Right renal cortex interstitium (tissue), 3 donors: ENCODE measurements around the gene ZDHHC4. TPM values are rescaled to one million over a fixed set of nuclear protein-coding genes. Genes with fewer than 3 reads are reported as not detected.

Experiments
- DNase-seq, 3 donors: peaks; one replicate each; pipeline ENCODE4 v3.0.0-alpha.2; 2013; ENCODE audit warnings: low read depth in 3 of 3, low spot score in 2 of 3
- polyA plus RNA-seq, 3 donors: library from polyadenylated mRNA; unstranded; fragments of 120-200 nt; gene quantifications; one replicate each; pipeline ENCODE4 v1.2.1, GENCODE V29; 2013; ENCODE audit not compliant: insufficient read length in 3 of 3

Gene ZDHHC4
- polyA plus RNA-seq = 10 to 100 TPM; 77.4 to 90.8 (median 80.5) TPM

DNA sequence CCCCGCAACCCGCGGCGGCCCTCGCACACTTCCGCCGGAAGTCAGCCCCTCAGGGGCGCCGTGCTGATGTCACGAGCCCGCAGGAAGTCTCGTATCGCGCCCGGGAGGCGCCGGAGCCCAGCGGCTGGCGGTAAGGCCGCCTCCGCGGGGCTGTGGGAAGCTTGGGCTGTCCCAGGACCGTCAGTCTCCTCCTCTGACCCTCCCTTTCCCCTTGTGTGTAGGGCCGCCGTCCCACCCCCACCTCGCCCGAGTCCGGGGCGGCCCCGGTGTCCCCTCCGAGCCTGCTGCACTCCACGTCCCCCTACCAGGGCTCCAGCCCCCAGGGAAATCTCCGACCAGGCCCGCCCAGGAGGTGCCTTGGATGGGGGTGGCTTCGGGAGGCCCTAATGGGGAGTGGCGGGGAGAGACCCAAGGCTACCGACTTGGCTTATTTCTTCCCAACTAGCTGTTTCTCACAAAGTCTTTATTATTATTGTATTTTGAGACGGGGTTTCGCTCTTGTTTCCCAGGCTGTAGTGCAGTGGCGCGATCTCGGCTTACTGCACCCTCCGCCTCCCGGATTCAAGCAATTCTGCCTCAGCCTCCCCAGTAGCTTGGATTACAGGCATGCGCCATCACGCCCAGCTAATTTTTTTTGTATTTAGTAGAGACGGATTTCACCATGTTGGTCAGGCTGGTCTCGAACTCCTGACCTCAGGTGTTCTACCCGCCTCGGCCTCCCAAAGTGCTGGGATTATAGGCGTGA is at the start of gene ZDHHC4:
Gene ZDHHC4 (plus strand): TSS at position 86 of the 745 bp plus-strand sequence. CDS start 3,108 bp downstream, outside the sequence.
- DNase-seq = peak in 2 of 3 donors; percentile 74 to 80

DNA sequence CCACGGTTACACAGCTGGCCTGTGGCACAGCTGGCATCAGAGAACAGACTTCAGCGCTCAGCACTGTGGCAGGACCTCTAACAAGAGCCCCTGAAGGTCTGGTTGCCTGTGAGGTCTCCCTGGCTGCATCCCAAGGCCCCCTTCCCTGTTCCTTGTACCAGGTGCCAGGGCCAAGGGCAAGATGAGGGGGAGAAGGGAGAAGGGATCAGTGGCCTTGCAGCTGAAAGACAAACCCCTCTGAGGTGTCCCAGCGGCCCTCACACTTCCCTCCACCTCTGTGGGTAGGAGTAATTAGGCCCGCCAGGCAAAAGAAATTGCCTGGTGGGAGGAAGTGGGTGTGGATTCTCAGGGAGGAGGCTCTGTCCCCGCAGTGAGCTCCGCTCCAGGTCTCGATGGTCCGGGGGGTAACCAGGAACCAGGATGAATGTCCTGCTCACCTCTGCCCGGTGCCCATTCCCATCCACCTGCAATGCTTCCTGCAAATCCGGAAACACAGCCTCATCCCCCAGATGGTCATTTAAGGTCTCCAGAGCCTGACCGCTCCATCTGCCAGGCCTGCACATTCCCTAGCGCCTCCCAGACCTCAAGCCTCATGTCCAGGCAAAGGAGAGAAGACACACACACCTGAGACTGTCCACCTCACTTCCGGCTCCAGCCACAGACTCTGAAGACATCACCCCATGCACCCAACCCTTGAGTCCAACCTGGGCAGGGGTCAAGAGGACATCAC is 48.7 kb upstream of the ZDHHC4 start:
- no peak for DNase-seq

DNA sequence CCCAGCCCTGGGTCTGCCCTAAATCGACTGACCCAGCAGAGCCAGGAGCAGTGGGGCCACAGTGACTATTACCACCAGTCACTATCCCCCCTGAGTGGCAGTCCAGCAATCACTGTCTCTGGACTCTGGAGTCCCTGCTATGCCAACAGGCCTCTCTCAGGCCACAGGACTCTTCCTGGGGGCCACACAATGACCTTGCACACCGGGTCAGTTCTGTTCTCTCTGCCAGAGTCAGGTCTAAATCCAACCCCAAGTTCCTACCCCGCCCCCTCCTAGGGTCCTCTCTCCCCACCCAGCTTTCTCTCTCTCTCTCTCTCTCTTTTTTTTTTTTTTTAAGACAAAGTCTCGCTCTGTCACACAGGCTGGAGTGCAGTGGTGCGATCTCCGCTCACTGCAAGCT is 47.6 kb upstream of the ZDHHC4 start:
- DNase-seq = no peak

DNA sequence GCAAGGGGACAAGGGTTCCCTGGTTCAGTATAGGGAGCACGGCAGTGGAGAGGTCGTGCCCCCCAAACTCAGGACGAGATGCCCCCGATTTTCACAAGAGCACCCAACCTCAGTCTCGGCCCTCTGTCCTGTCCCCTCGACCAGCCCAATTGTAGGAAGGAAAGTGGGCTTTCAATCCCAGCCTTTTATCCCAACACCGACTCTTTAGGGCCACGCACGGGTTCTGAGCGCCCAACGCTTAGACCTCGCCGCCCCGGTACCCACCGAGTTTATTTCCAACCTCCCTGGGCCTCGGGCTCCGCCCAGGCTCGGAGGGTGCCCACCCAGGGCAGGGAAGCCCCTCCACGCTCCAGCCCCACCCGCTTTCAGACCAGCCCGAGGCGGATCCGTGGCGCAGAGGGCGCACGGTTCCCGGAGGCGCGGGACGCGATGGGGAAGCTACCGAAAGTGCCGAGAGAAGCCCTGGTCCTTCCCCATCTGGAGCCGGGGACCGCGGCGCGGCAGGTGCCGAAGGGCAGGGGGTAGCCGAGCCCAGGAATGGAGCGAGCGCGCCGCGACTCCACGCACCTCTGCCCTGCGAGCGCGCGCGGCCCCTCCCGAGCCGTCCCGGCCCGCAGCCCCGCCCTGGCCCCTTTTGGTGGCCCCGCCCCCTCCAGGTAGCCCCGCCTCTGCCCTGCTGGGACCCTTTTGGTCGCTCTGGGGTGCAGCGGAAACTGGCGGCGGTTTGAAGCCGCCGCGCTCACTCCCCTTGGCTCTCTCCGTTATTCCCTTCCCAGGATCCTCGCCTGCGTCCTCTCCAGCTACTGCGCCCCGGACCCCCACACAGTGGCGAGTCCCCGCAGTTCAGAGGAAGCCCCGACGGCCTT is 46.4 kb upstream of the ZDHHC4 start:
- DNase-seq = no peak

DNA sequence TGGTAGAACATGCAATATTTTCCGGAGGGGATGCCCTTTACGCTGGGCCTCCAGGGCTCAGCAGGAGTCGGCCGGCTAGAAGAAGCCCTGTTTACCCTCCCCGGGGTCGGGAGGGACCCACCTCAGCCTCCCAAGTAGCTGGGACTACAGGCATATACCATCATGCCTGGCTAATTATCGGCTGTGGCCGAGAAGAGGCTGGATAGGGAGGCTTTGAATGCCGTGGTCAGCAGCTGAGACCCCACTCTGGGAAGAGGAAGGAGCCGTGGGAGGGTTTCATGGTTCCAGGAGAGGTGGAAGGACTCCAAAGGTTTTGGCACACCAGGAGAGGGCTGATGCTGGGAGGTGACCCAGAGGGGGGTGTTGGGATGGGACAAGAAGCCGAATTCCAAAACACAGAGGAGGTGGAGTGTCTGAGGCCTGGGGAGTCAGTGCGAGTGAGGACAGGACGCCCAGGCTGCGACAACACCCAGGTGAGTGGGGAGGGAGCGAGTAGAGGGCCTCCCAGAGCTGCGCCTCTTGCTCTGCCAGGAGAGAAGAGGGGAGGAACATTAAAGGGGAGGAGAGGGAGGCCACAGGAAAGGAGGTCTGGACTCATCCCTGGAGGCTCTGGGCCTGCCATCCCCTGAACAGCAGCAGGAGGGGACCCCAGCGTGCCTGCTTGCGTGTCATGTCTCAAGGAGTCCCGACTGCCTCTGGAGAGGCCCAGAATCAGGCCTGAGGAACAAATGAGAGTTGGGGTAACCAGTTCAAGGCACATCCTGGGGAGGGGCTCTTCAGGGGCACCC is 45.6 kb upstream of the ZDHHC4 start:
- DNase-seq = no peak

DNA sequence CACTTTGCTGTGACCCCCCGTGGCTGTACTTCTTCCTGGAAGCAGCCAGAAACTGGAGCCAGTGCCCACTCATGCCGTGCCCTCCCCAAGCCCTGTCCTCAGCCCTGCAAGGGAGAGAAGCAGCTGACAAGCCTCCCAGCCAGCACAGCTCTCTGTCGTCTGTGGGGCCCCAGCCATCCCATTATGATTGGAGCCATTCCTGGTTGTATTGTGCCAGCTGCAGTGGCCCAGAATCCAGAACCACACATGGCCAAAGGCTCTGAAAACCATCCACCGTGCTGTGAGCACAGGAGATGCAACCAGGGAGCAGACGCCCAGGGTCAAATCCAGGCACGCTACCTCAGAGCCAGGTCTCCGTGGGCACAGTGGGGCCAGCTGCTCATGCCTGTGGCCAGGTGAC is 44.7 kb upstream of the ZDHHC4 start:
- no peak for DNase-seq

DNA sequence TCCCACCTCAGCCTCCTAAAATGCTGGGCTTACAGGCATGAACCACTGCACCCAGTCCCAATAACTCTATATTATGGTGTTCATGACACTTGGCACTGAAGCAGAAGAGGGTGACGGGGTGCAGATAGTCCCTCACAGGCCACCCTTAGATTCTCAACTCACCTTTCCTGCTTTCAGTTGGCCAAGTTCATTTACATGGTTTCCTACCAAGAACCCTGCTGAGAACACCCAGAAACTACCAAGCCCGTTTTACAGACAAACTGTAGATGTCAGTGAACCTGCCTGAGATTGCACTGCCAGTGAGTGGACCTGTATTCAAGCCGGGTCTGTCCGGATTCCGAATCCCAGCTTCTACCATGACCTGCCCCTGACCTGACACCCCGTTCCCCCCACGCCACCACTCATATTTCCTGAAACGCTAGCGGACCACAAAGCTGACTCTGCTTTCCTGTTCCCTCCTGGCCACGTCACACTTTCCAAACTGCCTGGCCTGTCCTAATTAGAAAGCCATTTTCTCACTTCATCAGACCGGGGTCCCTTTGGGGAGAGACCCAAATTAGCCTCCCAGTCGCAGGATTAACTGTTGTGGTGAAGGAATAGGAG is 43.3 kb upstream of the ZDHHC4 start:
- DNase-seq = no peak

DNA sequence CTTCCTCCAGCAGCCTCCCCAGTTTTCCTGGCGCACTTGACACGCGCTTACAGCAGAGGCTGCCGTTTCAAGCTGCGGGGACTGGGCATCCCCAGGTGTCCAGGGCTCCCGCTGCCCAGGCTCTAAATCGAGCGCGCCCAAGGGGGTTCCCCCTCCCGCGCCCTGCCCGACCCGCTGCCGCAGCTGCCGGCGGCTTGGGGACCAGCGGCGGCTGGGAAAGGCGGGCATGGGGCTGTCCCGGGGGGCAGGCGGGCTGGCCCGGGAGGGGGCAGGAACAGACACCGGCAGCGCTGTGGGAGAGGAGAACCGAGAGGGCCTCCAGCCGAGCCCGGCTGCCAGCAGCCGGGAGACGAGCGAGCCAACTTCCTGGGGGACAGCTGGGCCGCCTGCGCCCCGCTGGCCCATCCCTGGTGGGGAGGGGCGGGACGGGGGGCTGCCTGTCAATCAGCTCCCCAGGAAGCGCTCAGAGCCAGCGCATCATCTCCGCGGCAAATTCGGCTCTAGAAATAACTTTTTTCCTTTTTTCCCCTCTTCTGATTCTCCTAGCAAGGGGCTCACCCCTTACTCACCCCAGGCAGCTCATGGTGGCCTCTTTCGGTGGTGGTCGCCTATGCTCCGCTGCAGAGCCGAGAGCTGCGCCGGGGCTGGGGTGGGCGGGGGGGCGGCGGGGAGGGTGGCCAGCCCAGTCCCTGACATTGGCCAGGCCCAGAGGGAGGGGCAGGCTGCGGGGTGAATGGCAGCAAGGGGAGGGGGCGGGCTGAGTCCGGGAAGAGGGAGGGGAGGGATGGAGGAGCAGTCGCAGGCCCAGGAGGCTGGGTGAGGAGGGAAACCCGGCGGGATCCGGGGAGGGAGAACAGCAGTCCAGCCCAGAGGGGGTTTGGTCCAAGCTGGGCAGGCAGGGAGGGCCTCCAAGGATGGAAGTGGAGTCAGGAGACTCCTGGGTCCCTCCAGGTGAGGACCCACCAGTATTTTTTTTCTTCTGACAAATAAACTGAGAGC is 40.7 kb upstream of the ZDHHC4 start:
- no peak for DNase-seq

DNA sequence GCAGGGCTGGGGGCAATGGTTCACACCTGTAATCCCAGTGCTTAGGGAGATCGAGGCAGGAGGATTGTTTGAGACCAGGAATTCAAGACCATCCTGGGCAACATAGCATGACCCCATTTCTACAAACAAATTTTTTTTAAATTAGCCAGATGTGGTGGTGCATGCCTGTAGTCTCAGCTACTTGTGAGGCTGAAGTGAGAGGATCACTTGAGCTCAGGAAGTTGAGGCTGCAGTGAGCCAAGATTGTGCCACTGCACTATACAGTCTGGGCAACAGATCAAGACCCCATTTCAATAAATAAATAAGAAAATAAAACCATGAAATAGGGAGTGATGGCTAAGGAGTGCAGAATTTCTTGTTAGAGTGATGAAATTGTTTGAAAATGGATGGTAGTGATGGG is 34.9 kb upstream of the ZDHHC4 start:
- DNase-seq = no peak

DNA sequence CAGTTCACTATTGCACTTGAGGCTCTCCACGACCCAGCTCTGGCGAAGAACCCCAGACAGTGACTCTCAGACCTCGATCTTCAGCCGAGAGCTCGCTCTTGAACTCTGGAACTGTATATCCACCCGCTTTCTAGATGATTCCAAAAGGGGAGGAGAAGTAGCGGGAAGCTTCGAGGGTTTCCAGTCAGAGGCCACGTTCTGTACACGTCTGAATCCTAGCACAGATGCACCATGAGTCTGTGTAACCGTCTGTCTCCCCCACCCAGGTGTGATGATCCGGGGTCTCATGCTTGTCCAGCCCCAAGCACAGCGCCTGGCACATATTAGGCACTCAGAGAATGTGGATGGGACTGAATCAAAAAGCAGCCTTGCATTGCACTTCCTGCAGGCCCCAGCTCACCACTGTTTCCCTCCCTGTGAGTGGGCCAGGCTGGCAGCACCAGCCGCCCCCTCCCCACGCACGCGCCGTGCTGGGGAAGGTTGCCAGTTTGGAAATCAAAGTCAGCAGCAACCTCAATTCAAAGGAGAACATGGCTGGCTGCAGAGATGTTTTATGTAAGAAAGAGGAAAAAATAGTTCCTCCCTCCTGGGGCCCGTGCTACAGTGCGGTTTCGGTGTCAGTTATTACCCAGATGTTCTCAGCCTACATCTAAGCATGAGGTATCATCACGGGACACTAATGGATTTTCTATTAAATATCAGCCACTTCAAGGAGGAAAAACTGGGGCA is 31.7 kb upstream of the ZDHHC4 start:
- DNase-seq = no peak

DNA sequence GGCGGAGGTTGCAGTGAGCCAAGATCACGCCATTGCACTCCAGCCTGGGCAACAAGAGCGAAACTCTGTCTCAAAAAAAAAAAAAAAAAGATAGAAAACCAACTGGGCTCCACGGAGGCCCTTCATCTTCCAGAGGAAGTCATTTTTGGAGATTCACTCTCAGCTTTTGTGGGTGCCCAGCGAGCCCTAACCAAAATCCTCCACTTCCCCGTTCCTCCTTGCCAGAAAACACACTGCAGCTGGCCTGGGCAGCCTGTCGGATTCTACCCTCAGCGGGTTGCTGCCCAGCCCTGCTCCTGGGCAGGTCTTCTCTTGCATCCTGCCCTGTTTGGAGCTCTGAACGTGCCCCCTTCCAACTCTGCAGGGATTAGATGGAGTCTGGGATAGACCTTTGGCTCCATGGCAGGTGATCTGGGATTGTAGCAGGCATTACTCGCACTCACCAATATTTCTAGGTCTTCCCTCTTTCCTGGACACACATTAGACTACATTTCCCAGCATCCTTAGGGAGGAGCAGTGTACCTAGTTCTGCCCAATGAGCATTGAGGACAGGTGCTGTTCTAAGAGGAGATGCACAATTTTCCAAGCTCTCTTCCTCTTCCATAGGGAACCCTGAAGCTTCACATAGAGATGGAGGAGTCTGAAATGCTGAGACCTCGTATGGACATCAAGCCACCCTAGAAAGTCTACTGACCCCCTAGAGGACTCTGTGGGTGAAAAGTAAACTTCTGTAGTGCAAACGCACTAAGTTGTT is 30.6 kb upstream of the ZDHHC4 start:
- no peak for DNase-seq

DNA sequence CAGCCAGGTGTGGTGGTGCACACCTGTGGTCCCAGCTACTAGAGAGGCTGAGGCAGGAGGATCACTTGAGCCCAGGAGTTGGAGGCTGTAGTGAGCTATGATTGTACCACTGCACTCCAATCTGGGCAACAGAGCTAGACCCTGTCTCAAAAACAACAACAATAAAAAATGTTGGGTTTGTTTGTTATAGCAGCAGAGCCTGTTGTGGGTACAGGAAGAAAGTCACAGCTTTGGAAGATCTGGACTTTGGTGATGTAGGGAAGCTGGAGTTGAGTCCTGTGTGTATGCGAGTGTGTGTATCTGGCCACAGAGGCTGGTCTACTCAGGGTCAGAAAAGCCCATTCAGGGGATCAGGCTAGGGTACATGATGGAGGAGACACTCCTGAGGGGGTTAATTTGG is 29.9 kb upstream of the ZDHHC4 start:
- no peak for DNase-seq

DNA sequence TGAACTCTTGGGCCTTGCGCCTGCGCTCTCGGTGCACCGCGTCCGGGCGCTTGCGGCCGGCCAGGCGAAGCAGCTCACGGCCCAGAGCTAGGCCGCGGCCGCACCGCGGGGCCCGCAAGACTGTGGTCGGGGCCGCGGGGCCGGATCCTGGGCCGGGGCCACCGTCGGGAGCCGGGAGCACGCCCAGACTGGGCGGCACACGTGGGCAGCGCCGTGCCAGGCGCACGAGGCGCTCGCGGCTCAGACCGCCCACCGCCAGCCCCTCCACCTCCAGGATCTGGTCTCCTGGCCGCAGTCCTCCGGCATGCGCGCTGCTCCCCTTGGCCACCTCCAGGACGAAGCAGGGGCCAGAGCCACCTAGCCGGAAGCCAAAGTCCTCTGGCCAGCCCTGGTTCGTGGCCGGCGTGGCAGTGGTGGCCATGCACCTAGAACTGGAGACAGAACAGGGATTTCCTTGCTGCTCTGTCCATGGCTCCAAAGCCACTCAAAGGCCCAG is 26.2 kb upstream of the ZDHHC4 start, which contains the start of gene GRID2IP:
Gene GRID2IP (minus strand): TSS at position 446 of the 496 bp plus-strand sequence. CDS start 25 bp downstream, at position 421.
- DNase-seq = no peak

DNA sequence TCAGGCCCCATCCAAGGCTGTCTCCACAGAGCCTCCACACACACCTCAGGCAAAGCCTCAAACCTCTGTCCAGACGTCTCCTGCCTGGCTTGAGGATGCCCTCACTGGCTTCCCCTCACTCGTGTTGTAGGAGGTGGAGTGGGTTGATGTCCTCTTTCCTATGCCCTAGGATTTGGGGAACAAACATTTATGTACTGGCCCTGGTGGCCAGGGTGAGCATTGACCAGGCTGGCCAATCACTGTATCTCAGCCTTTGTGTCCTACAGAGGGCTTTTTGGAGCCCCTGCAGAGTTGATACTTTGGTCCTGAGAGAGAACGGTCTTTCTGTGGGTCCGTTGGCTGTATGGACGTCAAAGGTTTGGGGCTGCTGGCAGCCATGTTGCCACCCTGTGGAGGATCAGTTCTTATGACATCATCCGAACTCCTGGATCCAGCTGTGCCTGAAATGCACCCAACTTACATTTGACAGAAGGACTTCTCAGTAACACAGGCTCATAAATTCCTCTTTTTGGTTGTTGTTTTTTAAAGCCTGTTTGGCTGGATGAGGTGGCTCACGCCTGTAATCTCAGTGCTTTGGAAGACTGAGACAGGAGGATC is 23.7 kb upstream of the ZDHHC4 start:
- DNase-seq = no peak

DNA sequence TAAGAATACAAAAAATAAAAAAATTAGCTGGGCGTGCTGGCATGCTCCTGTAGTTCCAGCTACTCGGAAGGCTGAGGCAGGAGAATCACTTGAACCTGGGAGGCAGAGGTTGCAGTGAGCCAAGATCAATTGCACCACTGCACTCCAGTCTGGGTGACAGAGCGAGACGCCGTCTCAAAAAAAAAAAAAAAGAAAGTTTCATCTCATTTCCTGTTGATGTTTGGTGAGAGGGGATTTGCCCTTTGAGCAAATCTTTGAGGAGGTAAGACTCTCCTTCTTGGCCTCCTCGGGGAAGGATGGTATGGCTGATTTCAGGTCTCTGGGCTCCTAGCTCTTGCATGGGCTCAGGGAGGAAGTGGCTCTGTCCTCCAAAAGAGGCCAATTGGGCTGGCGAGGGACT is 22.4 kb upstream of the ZDHHC4 start:
- no peak for DNase-seq

DNA sequence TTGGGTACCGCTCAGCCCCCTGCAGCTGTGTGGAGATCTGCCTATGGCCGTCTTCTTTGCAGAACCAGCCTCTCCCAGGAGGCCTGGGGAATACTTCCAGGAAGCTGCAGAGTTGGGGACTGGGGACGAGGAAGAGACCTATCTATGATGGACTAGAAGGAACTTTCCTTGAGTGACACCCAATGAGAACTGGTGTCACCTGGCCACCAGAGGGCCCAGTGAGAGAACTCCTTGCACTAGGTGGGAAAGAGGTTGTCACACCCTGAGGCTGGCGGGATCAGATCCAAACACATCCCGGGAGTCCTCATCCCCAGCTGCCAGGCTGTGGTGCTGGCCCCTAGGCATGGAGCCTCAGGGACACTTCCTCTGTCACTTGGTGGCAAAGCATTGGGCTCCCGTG is 21.1 kb upstream of the ZDHHC4 start:
- no peak for DNase-seq

DNA sequence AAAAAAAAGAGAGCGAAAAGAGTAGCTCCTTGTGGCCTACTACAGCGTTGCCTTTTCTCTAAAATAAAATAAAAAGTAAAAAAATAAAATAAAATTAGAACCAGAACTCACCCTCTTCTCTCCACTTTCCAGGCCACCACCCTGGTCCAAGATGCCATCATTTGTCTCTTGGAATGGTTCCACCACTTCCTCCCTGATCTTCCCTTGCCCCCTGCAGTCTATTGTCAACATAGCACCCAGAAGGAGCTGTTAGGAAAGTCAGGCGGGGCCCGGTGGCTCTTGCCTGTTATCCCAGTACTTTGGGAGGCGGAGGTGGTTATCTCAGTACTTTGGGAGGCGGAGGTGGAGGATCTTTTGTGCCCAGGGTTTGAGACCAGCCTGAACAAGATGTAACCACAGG is 18.4 kb upstream of the ZDHHC4 start:
- no peak for DNase-seq
